Activated CD4-positive, CD25-positive, alpha-beta regulatory T cell treated with anti-CD3 and anti-CD28 coated beads, Interleukin-2, amount 50 U/mL, for 72 hours (primary cell): ENCODE results near the gene PIK3AP1.
"Not testable (repeated sequence)": the region's sequence is repeated elsewhere in the genome, so short reads cannot be mapped to it uniquely, and the experiment has no call there.

Experiments used
- DNase-seq: peaks from one replicate; pipeline ENCODE4 v3.0.0; 2021

The PIK3AP1 gene

DNA sequence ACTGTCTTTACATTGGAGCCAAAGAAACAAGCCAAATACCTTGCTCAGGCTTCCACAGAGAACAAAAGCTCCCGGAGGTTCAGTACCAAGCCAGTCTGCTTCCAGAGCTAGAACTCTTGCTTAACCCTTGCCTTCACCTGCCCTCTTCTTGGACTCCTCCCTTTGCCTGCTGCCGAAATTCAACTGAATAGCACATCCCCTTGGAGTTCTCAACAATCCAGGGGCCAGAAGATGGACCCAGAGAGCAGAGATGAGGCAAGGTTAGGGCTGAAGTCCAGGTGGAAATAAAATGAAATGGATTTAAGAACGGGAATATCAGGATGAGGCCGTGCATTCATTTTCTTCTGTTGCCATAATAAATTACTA lies 876 bp upstream of the PIK3AP1 start:
- DNase-seq: no peak

GRCh38 chr10:96719850-96720421 lies 378 bp downstream of the PIK3AP1 start:
- peak; percentile 51 for DNase-seq

- DNase-seq: no peak
Measured at GRCh38 chr10:96719200-96719599, 1.1 kb downstream of the PIK3AP1 start.

DNA sequence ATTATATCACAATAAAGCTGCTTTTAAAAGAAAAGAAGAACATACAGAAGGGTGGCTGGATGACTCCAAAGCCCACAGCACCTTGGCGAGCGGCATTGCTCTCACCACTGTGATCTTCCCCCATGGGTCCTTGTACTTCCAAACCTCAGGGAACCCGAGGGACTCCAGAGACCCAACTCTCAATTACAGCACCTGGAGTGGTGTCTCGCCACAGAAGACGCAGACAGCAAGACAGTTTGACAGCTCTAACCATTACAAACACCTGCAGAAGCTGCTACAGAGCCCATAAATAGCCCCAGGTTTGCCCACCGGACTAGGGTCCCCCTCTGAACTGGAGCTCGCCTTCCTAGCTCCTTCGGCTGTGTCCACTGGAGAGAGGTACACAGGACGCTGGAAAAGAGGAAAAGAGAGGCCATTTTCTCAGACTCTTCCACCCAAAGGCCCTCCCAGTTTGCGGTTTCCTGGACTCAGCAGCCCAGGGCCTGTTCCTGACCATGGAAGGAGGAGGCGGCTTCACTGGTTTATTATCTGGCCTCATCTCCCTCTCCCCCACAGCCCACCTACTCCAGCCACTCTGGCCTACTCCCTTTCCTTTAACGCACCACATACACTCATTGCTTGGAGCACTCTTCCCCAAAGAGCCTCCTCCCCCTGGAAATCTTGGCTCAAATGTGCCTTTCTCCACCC lies 1.9 kb downstream of the PIK3AP1 start:
- DNase-seq: no peak

DNA sequence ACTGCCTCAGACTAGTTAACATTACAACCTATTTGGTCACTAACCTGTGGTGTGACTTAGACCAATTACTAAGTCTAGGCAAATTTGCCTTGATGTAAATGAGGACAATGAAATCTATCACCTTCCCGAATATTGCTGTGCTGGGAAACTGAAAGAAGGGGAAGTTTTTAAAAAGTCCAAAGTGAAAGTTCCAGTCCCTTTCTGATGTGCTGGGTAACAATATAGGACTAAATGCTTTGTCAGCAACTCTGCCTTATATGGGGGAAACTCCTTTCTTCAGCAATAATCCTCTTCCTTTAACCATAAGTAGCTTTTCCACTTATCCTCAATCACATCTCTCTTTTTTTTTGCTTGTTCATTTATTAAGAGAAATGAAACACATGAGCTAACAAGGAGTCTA lies 3.9 kb downstream of the PIK3AP1 start:
- no peak for DNase-seq

DNA sequence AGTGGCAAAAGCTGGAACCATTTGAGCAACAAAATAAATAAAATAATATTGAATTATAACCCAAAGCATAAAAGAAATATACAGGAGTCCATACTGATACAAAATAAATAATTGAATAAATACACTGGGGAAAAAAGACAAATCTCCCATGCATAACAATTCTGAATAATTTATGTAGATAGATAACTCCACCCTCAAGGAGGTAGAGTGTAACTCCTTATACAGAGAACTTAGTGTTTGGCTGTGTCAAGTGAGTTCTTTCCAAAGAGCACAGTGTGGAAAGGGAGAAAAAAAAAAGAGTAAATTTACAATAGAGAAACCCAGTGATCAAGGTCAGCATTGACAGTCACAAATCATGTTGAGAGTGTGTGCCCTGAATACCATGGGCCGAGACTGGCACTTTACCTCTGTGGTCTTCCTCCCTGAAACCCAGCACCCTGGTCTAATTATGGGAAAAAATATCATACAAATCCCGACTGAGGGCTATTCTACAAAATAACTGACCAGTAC lies 5.5 kb downstream of the PIK3AP1 start:
- DNase-seq: no peak

DNA sequence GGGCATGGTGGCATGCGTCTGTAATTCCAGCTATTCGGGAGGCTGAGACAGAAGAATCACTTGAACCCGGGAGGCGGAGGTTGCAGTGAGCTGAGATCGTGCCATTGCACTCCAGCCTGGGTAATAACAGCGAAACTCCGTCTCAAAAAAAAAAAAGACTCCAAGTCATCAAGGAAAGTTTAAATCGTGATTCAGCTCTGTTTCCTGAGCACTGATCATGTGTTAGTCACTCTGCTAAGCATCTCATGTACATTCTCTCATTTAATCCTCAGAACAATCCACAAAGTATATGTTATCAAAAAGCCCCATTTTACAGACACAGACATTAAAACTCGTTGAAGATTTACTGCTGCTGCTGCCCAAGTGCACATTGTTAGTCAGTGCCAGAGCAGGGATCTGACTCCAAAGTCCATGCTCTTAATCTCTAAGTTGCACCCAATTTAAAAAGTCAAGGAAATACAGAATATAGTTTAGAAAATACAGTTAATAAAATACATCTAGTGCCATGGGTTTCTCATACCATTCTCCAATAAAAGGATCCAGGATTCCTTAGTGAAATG lies 6.2 kb downstream of the PIK3AP1 start:
- no peak for DNase-seq

- DNase-seq: no peak
Measured at GRCh38 chr10:96712662-96713271, 7.5 kb downstream of the PIK3AP1 start.

DNA sequence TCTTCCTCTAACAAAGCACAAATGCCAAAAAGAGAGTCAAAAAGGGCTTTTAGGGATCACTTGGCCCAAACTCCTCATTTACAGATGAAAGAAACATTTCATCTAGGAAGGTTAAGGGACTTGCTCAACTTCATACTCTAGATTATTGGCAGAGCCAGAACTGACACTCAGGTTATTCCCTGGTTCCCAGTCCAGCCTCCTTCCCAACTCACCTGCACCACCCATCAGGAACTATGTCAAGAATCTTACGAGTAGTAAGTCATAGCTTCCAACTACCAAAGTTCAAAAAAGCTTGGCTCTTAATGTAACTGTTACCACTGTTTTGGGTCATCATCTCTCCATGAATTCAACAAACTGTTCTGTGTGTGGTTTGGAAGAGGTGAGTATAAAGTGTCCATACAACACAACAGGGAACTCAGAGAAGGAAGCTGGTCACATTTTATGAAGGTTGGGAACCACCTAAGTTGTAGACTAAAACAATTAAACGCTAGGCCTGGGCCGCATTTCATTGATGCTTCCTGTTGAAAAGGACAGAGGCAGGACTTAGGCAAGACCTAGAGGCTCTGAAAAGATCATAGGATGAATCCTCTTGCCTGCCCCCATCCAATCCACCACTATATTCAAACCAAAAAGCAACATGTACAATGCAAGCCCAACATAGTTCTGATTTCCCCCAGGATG lies 9.1 kb downstream of the PIK3AP1 start:
- DNase-seq: no peak

- no peak for DNase-seq
Measured at GRCh38 chr10:96709525-96709924, 10.8 kb downstream of the PIK3AP1 start.

- DNase-seq: no peak
Measured at GRCh38 chr10:96708996-96709395, 11.3 kb downstream of the PIK3AP1 start.

GRCh38 chr10:96708456-96708855 lies 11.9 kb downstream of the PIK3AP1 start:
- DNase-seq: no peak

DNA sequence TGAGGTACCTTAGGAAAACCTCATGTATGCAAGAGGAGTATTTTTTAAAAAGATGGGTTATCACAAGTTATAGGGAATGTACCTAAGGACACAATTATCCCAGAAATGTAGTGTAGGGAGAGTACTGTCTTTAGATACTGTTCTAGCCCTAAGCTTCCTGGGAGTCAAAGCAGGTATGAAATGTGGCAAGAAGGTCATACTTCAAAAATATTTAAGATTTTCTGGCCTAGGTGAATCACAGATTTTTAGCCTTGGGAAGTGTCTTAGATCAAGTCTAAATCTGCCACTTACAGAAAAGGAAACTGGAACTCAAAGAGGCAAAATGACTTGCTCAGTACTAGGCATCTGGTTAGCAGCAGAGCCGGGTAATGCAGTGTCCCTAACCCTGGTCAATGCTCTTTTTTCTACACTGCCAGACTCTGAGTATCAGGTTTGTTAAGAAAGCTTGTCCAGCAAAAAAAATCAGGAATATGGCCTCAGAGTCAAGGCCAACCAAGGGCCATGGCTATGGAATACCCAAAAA lies 13.9 kb downstream of the PIK3AP1 start:
- no peak for DNase-seq

GRCh38 chr10:96705134-96705533 lies 15.2 kb downstream of the PIK3AP1 start:
- no peak for DNase-seq

DNA sequence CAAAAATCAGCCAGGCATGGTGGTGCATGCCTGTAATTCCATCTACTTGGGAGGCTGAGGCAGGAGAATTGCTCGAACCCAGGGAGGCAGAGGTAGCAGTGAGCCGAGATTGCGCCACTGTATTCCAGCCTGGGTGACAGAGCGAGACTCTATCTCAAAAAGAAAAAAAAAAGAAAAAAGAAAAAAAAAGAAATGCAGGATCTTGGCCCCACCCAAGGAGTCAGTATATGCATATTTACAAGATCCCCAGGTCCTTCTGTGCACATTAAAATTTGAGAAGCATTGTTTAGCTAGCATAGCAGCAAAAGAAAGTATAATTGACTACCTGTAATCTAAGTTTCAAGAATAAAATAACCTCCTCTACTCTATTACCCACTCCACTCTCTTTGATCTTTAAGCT lies 15.8 kb downstream of the PIK3AP1 start:
- no peak for DNase-seq

- DNase-seq: no peak
Measured at GRCh38 chr10:96703358-96703757, 17.0 kb downstream of the PIK3AP1 start.

DNA sequence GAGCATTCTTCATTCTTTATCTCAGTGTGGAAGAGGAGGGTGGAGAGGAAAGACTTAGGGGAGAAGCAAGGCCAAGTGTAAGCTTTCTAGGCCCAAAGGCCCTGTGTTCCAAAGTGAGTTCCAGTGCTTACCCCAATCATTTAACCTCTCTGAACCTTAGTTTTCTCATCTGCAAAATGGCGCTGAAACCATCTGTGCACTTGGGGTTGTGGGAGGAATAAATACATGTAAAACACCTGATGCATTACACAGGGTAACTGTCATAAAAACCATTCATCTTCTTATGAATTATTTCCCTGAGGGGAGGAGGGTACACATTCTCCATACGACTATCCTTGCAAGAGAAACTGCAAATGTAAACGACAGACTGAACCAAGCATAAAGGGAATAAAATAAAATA lies 19.0 kb downstream of the PIK3AP1 start:
- DNase-seq: no peak

GRCh38 chr10:96700374-96701099 lies 19.8 kb downstream of the PIK3AP1 start:
- DNase-seq: no peak

DNA sequence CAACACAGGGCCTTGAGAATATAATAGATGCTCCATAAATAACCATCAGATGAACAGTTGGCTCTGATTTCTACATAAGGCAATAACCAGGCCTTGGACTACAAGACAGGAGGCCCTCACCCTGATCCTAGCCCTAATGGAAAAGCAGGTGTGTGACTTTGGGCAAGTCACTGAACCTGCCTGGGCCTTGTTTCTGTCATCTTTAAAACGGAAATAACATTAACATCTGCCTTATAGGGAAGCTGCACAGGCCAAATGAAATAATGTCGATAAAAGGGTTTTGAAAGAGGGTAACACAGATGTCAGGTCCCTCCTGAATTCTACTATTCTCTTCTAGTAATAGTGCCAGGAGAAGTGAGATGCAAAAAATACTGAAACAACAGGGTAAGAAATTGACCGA lies 20.7 kb downstream of the PIK3AP1 start:
- no peak for DNase-seq

DNA sequence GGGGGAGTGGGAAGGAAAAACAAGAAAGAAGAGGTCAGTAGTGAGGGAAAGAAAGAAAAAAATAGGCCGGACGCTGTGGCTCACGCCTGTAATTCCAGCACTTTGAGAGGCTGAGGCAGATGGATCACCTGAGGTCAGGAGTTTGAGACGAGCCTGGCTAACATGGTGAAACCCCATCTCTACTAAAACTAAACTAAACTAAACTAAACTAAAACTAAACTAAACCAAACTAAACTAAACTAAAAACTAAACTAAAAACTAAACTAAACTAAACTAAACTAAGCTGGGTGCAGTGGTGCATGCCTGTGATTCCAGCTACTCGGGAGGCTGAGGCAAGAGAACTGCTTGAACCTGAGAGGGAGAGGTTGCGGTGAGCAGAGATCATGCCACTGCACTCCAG lies 22.0 kb downstream of the PIK3AP1 start:
- DNase-seq: not testable (repeated sequence)

DNA sequence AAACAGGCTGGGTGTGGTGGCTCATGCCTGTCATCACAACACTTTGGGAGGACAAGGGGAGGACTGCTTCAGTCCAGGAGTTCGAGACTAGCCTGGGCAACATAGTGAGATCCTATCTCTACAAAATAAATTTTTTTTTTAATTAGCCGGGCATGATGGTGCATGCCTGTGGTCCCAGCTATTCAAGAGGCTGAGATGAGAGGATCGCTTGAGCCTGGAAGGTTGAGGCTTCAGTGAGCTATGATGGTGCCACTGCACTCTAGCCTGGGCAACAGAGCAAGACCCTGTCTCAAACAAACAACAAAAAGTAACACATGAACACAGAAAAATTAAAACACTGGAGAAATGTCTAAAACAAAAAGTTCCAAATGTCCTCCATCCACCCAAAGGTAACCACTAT lies 22.9 kb downstream of the PIK3AP1 start:
- no peak for DNase-seq

DNA sequence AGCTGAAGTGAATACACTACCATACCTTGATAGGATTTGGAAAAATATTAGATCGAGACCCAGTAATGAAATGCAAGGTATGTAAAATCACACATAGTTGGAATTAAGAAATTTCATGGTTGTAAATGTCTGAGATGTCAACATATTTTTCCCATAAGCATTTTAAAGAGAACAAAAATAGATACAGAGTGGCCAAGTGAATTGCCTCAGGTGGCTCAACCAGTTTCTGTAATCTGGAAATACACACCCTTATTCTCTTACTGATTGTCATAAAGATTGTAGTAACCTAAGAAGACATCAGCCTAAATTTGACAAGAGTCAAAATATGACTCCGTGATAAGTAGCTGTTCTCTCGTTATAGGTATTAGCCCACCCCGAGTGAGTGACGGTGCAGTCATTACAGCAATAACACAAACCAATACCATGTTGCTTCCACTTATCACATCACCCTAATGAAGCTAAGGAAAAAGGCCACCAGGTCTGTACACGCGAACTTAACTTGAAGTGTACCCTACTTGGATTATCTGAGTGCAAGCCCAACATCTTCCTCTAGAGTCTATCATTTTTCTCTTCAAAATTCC lies 23.4 kb downstream of the PIK3AP1 start:
- no peak for DNase-seq
